Stimulated activated CD8-positive, alpha-beta memory T cell treated with anti-CD3 and anti-CD28 coated beads, Interleukin-7, amount 100 ng/mL, for 48 hours (primary cell): Measurements from ENCODE around the gene PAX6.

Source experiments
- DNase-seq, 2 donors: peaks; one replicate each; pipeline ENCODE4 v3.0.0-alpha.2; 2020; ENCODE audit warnings: low read depth in 1 of 2; ENCODE audit errors: extremely low read depth in 1 of 2

PAX6 gene

DNA sequence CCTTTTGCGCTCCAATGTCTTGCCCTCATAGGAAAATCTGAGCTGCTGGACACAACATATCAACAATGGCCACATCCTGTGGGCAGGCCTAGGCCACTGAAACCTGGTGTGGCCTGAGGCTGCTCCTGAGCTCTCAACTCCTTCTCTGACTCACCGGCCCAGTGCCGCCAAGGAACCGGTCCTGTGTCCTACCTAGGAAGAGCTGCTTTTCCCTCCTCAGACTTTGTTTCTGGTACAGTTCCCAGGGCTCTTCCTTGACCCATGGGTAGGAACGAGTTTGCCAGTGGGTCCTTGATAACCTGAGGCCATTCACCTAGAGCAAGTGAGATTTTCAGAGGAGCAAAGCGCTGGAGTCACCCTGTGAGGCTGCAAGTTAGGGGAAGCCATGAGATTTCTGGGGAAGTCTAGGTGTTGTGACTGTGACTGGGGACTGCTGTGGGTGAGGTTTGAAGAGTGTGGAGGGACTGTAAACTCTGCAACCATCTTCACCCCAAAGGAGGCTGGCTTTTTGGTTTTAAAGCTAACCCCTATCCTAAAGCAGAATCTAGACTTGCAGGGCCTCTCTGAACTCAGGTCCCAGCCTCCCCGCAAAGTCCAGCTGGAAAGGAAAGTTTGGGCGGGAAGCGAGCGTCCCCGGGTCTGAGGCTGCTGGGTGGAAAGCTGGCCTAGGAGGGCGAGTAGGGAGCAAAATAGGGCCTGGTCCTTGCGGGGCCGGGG lies 12.0 kb upstream of the PAX6 start:
- no peak for DNase-seq

DNA sequence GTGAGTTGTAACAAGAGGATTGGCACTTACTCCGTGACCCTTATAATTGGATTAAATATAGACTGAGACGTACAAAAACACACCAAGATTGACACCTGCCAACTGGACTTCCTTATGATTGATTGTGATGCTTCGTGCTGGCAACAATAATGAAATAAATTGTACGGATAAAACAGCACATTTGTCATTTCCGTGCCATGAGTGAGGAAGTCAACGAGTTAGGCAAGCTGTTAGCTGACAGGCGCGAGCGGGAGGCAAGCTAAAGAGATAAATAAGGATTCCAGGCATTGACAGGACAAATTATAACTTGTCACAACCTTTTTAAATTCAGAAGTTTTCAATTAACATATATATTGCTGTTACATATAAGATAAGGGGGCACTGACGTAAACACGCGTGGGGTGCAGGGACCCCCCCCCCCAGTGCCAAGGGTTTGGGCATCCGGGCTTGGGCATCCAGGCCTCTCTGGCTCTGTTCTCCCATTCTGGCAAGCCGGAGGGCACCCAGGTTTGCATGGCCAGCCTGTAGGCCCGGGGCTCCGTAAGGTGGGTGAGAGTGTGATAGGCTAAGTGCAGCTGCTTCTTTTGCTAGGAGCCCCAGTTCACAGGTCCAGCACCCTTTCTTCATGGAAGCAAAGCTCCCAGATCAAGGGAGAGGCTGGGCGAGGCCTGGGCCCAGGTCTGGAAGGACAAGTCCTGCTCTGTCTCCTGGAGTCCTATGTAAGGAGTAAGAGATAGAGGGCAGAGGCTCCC lies 11.2 kb upstream of the PAX6 start:
- no peak for DNase-seq

DNA sequence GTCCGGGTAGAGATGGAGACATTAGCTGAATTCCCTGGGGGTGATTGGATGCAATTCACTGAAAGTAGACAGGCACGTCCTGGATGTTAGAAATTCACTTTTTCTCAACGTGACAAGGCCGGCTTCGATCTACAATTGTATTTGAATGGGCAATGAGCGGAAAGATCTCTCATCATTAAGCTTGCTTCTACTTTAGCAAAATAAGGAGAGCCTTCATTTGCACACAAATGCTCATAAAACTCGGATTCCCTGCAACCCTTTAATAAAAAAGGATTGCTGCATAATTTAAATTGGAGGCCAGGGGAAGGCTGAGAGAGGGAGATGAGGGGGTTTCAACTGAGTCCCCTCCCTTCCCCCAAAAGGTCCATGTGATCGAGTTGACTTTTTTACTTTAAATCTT lies 10.6 kb upstream of the PAX6 start:
- DNase-seq: no peak

DNA sequence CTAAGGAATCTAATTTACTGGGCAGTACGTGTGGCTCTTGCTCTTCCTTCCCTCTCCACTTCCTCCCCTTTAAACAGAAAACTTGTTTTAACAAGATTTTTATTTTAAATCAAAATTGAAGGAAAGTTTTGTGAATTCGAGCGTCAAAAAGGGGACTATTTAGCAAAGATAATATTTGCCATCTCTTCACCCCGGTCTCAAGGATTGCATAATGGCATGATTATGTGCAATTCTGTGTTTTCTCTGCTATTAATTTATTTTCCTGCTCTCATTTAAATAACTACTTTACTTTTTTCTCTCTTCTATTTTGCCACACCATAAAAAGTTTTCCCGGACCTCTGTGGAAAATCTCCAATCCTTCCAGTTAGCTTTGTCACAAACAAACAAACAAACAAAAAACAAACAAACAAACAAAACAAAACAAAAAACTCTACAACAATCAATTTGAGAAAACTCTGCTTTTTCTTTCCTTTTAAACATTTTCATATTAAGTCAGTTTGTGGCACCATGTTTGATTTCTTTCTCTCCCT lies 10.2 kb upstream of the PAX6 start:
- DNase-seq: no peak

DNA sequence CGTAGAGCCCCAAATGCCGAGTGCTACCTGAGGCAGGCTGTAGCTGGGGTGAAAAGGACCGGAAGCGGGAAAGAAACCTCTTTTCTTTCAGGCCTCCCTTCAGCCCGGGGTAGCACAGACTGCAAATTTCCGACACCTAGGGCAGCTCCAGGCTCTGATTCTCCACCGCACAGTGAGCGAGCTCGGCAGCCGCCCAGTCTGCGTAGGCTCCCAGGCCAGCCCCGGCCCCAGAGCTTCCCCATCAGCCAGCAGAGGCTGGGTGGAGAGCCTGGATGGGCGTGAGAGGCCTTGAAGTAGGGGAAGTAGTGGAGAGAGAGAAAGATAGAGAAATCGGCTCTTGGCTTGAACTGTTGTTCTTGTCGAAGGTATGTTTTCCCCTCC lies 9.3 kb upstream of the PAX6 start:
- no peak for DNase-seq

DNA sequence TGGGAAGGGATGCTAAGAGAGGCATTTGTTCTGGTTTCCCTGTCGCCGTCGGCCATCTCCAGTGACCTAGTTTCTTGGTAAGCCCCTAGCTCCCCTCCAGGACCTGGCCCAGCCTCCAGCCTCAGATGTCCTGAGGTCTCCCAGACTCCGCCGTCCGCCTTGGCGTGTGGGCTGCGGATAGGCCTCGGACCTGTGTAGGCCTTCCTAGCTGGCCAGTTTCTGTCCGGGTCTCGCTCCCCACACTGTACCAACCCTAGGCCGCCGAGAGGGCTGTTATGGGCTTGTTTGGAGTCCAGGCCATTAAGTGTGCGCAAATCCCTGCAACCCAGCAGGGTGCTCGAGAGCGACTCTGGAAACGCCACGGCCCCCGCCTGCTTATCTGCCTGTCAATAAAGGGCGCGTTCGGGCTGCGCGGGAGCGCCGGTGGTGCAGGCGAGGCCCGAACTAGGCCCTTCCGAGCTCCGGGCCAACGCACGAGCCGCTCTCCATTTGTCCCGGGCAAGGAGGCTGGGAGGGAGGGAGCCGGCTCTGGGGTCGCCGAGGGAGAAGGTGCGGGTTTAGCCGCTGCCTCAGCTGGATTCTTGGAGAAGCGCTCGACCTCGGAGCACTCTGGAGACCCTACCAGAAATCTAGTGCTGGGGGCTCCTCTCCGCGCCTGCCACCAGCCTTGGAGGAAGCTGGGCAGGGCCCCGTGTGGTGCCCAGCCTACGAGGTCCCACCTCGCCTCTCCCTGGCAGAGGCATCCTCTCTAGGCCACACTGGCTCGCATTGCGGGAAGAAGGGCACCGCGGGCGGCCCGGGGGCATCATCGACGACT lies 8.7 kb upstream of the PAX6 start:
- no peak for DNase-seq

DNA sequence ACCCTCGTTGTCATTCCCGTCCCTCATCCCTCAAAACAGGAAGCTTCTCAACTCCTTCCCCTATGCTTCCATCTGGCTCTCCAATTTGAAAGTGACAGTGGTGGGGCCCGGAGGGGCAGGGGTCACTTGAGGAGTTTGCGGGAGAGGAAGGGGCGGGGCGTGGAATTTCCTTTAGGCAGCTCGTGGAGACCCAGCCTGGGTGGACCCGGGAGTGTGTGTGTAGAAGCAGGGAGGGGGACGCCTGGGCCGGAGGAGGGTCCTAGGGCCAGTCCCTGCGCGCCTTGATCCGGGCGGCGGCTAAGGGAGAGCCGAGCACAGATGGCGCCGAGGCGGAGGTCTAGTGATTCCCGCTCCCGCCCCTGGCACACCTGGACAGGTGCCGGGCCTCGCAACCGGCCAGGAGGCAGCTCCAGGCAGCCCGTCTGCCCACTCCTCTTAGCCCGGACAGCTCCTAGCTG lies 7.8 kb upstream of the PAX6 start:
- no peak for DNase-seq

DNA sequence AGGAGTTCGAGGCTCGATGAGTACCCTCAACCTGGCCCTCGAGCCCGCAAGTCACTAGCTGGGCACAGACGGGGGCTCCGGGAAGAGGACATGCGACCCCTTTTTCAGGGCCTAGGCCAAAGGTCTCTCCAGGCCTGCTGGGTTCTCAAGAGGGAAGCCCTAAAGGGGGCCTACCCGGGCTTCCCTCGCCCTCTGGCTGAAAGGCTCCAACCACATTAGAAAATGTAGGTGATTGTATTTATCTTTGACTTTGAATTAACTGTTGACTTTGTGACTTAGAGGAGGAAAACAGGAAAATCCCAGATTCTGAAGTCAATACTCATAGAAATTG lies 7.3 kb upstream of the PAX6 start:
- no peak for DNase-seq

DNA sequence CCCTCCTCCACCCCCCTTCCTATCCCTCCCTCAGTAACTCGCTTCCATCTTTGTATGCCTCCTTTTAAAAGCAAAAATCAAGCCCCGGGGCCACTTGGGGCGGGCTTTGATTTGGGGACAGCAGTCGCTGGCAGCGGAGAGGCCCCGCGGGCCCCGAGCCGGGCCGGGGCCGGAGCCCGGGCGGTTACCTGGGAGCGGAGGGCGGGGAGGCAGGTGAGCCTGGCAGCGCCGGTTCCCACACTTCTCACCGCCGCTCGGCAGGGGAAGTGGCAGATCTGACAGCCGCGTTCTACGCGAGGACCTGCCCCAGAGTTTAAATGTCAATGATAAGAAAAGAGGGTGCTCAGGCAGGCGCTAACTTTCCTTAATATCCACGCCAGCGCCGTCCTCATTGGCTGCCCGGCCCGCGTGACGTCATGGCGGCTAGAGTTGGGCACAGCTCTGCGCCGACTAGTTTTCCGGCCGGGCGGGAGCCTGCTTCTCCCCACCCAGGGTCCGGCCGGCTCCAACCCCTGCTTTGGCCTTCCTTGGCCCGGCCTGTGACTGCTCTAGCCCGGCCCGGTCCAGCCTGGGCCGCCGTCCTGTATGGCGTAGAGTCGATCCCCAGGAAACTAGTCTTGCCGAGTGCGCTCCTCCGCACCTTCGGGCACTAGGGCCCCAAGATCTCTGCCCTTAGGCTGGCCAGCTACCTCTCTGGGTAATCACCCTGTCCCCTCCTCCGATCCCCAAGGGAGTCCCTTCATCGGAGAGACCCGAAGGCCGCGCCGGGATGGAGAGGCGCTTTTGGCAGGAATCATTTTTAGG lies 6.7 kb upstream of the PAX6 start:
- DNase-seq: no peak

DNA sequence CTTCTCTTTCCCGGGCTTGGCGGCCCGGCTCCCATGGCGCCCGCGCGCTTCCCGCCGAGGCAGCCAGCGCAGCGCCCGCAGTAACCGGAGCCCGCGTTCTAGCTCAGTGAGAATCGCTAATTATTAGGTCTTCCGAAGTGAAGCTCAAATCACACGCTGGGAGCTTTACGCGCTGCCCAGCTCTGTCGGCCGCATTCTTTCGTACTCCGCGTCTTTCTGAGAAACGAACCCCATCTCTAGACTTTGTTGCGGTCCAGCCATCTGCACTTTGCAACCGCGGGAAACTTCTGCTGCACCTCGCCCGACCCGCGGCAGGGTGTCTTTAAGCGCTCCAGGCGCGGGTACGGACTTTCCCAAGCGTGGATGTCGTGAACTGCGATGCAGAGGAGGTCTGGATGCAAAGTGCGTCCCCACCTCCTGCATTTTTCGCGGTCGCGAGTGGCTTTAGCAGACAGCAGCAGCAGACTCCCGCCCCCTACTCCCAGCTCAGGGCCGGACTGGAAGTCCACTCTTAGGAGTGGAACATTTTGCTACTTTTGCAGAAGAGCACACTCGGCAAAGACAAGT lies 6.0 kb upstream of the PAX6 start:
- no peak for DNase-seq

DNA sequence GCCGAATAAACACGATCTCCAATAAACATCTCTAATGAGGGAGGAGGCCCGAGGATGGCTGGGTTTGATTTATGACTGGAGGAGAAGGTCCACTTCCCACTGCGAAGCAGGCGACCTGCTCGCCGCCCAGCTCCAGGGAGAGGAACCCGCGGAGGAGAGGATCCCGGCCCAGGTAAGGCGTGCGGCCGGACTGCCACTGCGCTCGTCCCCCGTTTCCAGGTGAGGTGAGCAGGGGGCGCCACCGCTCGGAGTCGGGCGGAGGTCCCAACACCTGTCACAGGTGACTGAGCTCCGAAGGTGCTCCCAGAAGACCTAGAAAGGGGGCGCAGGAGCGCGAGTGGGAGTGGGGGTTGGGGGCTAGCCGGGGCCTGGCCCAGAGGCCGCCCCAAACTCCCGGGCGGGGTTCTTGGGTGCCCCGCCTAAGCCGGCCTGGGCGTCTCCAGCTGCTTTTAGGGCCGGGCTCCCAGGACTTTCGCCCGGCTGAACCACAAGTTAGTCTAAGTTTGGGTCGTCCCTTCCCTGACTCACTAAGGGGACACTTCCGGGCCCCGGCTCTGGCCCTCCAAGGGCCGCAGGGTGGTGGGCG lies 5.4 kb upstream of the PAX6 start:
- DNase-seq: no peak

DNA sequence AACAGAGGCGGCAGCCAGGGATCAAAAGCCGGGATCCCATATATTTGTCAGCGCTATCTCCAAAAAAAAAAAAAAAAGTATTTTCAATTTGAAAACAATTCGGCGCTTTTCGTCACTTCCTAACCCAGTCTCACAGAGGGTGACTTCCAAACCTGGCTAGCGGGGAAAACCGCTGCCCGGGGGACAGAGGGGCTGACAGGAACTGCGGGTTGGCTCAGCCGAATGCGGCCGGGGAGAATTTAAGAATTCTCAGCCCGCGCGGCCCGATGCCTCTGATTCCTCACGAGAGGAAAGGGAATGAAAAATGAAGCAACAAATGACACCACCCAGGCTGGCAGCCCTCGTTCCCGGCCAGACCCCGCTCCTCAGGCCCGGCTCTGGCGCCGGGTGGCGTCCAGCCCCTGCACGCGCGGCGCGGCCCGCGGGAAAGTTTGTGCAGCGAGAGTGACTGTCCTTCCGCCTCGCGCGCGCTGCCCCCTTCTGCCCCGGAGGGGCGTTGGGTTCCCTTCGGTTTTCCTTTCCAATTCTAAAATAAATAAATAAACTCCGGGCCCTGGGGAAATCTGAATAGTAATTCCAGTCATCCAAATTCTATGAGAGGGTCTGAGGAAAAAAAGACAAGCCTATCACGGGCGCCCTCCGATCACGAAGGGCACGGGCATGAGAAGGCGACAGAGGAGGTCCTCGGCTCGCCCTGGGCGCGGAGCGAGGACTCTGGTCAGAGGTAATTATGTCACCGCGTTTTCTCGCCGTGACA lies 4.8 kb upstream of the PAX6 start:
- no peak for DNase-seq

DNA sequence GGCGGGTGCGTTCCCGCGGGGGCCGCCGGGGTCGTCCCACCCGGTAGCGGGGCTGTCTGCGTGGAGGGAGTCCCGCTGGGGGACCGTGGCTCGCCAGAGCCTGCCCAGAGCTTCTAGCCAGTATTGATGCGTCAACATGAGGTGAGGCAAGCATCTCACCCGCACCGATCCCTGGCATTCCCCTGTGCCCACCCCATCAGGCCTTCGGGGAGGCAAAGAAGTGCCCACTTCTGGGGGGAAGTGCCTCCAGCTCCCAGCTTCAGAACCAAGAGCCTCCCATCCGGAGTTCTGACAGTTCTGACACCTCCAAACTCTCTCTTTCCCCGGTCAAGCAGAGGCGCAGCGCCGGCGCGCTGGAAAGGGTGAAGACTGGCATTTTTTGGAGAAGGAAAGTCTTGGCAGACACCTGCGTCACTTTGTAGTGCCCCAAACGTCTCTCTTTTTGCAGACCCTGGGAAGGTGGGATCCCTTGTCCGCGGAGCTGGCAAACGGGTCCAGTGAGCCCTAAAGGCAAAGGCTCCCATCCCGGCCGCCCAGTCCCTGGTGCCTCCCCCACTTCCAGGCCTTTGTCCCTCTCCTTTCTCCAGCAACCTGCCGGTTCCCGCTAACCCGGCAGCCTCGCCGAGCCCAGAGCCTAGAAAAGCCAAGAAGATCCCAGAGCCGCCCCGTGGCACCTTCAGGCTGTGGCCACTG lies 3.2 kb upstream of the PAX6 start:
- no peak for DNase-seq

DNA sequence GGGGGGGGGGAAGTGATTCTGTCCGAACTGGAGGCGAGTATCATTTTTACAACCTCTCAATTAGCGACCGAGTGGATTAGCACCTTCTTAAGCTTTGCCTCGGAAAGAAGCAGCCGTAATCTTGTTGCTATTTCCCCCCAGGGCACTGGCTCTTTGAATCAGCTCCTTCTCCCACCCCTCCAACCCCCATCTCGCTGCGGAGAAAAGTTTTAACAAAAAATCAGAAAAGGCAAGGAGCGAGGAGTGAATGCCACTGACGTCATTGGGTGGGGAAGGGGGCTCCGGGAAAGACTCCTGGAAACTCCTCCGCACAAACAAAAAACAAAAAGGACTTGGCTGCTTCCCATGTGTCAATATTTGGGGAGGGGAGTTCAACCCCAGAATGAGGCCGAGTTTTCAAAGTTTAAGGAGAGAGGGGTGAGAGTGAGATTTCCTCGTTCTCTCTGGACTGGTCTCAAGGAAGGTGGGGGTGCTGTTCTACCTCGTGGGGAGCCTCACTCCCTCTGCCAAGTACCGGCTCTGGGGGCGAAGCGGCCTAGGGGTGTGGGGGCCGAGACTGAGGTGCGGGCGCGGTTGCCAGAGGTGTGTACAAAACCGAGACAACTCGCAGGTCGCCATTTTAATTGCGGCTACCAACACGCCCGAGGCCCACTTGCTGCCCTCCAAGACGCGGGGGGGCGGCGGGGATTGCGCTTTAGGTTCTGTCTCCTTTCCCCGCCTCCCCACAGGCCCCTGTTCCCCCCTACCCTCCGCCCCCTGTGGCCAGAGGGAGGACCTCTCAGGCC lies 2.5 kb upstream of the PAX6 start:
- DNase-seq: no peak

DNA sequence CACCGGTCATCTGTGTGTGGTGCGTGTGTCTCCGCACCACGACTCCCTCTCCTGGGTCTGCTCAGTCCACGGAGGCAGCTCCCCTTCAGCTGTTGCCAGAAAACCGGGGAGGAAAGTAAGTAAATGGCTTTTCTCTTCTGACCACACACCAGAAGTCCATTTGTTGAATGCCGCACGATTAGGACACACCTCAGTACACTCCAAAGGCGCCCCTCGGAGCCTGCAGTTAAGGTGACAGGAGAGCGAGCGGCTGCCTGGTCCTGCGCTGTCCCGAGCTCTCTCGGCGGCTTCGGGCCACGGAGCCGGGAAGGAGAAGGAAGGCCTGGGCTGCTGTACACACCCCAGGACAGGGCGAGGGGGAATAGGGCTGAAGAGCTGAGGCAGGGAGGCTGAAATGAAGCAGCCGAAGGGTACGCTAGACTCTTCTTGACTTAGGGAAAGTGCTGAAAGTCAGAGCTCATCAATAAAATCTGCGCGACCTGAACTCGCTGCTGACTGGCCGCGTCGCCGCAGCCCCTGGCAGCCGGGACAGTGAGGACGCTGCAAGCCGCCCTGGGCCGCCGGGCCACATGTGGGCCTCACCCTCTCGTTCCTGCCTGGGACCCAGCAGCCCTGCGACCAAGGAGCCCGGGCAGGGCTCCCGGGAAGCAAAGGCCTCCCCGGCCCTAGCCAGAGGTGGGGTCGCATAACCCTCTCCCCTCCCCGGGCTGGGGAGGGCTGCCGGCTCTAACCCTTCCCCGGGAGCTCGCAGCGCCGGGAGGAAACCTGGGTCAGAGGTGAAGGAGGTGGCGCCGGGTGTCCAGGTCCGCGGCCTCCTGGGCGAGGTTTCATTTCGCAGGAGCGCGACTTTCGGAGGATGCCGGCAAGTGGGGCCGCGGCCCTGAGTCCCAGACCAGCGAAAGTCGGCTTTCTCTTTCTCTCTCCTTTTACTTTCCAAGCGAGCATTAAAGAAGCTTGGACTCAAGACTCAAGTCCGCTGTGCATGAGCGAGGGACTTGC lies 1.6 kb upstream of the PAX6 start:
- no peak for DNase-seq

DNA sequence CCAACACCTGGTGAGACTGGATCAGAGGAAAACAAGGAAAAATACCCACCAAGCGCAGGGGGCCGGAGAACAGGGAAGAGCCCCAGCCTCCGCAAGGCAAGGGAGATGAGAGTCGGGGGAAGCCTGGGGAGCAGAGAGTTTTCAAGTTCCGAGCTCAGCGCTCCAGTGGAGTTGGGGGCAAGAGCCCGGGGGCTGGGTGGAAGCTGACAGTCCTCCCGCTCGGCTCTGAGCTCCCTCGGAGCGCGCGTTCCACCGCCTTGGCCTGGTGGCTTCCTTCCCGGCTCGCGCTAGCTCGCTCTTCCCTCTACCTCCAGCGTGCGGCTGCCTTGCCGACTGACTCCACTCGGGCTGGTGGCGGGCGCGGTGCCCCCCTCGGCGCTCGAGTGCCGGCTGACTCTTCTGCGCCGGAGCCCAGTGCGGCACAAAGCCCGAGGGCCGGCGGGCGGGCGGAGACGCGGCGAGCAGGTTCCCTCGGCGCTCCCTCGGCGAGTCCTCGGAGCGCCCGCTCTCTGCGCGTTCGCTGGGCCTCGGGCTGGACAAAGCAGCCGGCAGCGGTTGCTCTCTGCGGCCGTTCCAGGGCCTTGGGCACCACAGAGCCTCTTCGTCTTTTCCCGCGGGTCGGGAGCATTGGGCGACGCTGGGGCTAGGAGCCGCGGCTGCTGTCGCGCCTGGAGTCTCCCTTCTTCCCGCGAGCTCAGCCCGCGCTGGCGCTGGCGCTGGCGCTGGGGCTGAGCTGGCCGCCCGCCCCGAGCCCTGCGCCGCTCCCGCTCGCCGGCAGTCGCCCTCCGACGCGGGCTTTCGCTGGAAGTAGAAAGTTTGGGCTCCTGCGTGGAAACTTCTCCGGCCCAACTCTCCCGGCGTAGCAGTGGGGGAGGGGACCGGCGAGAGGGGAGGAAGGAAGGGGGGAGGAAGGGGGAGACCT lies 1.0 kb downstream of the PAX6 start:
- no peak for DNase-seq
